ENCODE measurements around the gene CXCR1. TPM values are rescaled to one million over a fixed set of nuclear protein-coding genes. Genes with fewer than 3 reads are reported as not detected.

Gene CXCR1
- total RNA-seq = not detected in 2 replicates

DNA sequence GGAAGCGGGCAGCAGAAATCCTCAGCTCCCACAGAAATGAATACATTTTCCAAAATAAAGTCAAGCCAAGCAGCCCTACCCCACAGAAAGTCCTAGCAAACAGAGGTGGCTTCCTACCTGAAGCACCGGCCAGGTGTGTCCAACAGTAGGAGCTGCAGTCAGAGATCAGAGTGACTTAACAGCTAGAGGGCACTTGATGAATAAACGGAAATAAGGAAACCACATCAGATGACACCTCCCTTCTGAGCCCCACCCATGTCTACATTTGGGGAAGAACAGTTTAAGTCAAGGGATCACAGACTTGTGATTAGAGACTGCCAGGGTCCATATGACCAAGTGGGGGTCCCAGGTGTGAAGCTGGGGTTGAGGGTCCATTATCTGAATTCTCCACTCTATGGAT lies at the start of gene CXCR1:
CXCR1 (minus strand) TSS at position 172 of the 400 bp plus-strand sequence. CDS start 1,751 bp downstream, outside the sequence.

DNA sequence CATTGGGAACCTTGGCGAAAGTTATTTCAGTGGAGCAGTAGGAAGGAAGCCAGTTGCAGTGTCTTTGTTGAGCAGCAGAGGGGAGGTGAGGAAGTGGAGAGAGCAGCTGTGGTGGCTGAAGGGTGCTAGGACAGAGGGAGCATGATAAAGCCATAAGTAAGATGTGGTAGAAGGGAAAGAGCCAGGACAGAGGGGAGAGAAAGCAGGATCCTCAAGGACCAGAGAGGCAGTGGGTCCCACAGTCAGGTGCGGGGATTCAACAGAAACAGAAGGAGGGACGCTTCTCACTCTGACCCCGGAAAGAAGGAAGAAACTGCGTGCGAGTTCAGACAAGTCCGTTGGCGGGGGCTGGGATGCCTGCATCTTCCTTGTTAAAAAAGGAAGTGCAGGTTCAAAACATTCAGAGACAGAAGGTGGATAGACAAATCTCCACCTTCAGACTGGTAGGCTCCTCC lies 41.1 kb downstream of the CXCR1 start, which contains the start of gene CXCR2:
CXCR2 (plus strand) TSS at position 403 of the 455 bp plus-strand sequence. CDS start 8,774 bp downstream, outside the sequence.

Other genes with a start within 250 kb of the CXCR1 start
- 91.5 and 96.4 TPM in 2 replicates for gene TNS1, start 164.0 kb downstream of the CXCR1 start, total RNA-seq
- not detected in 2 replicates for gene RUFY4, start 97.7 kb downstream of the CXCR1 start, total RNA-seq
- not detected in 2 replicates for gene CXCR2, start 40.9 kb downstream of the CXCR1 start, total RNA-seq
- gene ARPC2, start 50.2 kb upstream of the CXCR1 start, total RNA-seq = 266 and 299 TPM in 2 replicates
- gene GPBAR1, start 94.1 kb upstream of the CXCR1 start, total RNA-seq = 0.24 and 0.32 TPM in 2 replicates
- gene AAMP, start 103.2 kb upstream of the CXCR1 start, total RNA-seq = 73.2 and 79.1 TPM in 2 replicates
- 17.5 and 18.1 TPM in 2 replicates for gene PNKD, start 103.6 kb upstream of the CXCR1 start, total RNA-seq
- 175 and 210 TPM in 2 replicates for gene TMBIM1, start 125.5 kb upstream of the CXCR1 start, total RNA-seq
- not detected in 2 replicates for gene CATIP, start 189.9 kb upstream of the CXCR1 start, total RNA-seq
- under 0.01 and 0.16 TPM in 2 replicates for gene SLC11A1, start 215.3 kb upstream of the CXCR1 start, total RNA-seq
- 85.5 and 91.6 TPM in 2 replicates for gene CTDSP1, start 232.9 kb upstream of the CXCR1 start, total RNA-seq

All from hair follicle dermal papilla cell (primary cell).